ENCODE results near the gene AMBRA1.

DNA sequence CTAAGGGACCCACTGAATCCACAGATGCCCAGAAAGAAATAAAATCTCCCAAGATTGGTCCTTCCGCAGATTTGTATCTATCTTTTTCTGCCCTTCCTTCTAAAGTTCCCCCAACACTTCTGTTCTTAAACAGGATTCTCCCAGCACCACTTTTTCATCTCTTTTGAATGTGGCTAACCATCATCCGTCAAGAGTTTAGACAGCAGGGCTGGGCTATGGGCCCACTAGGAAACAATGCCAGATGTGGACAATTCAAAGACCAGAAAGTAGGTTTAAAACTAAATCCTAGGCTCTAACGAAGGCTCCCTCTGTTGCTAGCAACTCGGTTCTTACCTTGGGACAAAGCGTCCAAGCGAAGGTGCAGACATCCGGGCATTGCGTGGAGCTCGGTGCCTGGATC lies 100.0 kb downstream of the AMBRA1 start:
- TF ChIP-seq, protein P1, sequence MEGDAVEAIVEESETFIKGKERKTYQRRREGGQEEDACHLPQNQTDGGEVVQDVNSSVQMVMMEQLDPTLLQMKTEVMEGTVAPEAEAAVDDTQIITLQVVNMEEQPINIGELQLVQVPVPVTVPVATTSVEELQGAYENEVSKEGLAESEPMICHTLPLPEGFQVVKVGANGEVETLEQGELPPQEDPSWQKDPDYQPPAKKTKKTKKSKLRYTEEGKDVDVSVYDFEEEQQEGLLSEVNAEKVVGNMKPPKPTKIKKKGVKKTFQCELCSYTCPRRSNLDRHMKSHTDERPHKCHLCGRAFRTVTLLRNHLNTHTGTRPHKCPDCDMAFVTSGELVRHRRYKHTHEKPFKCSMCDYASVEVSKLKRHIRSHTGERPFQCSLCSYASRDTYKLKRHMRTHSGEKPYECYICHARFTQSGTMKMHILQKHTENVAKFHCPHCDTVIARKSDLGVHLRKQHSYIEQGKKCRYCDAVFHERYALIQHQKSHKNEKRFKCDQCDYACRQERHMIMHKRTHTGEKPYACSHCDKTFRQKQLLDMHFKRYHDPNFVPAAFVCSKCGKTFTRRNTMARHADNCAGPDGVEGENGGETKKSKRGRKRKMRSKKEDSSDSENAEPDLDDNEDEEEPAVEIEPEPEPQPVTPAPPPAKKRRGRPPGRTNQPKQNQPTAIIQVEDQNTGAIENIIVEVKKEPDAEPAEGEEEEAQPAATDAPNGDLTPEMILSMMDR (IDR thresholded peaks at IDR 0.05; ENCODE audit: borderline replicate concordance, extremely low read depth, low read length, poor library complexity, severe bottlenecking), result no peak
- no peak for TF ChIP-seq EZH2 (IDR thresholded peaks at IDR 0.05; ENCODE audit: borderline replicate concordance, low read depth, low read length, severe bottlenecking)
